ENCODE results near the gene RAD51B. TPM values are rescaled to one million over a fixed set of nuclear protein-coding genes. Genes with fewer than 3 reads are reported as not detected.
A peak's percentile ranks its signal among the peaks of the same experiment; 100 is the strongest.

Gene RAD51B
- total RNA-seq, 4 donors from 2014 or later, result 6.2 to 39.9 (median 12.9) TPM

- TF ChIP-seq CTCF (IDR thresholded peaks at IDR 0.05), result no peak
- TF ChIP-seq POLR2A (IDR thresholded peaks at IDR 0.05), result no peak
- intact Hi-C loops (cut with DNase I), result no loop called here
- DNase-seq, result no peak
- Histone ChIP-seq H3K9me3 (no peaks in the 10 kb centered on the region), H3K27me3 (no peaks in the 10 kb centered on the region), H3K4me1 (peaks cover 0 to 15% (median 7%) of the 10 kb centered on the region in 3 donors), H3K27ac (no peak overlapping the region), H3K36me3 (no peaks in the 10 kb centered on the region), H3K4me3 (no peak overlapping the region)
- WGBS, 2 donors, result 82 to 86% methylated on average over 4 to 5 of the region's 5 CpGs
These were observed 907.9 kb downstream of the RAD51B start for GRCh38 chr14:68727315-68728047.

- intact Hi-C loops (cut with DNase I), result no loop called here
- DNase-seq, result no peak
- peaks cover 0 to 26% (median 15%) of the 10 kb centered on the region in 3 donors for H3K4me1 ChIP-seq
- H3K36me3 ChIP-seq, result no peaks in the 10 kb centered on the region
- no peaks in the 10 kb centered on the region for H3K27me3 ChIP-seq
- H3K4me3 ChIP-seq, result no peak overlapping the region
- WGBS, 2 donors, result 88 to 90% methylated on average over 10 of the region's 10 CpGs
- TF ChIP-seq POLR2A (IDR thresholded peaks at IDR 0.05) (no peak), CTCF (IDR thresholded peaks at IDR 0.05) (no peak)
- H3K9me3 ChIP-seq, result no peaks in the 10 kb centered on the region
- H3K27ac ChIP-seq, result no peak overlapping the region
These were observed 908.9 kb downstream of the RAD51B start for GRCh38 chr14:68728342-68729106.

- WGBS, 2 donors, result 78 to 83% methylated on average over 6 of the region's 6 CpGs
- H3K27ac ChIP-seq, result peak overlapping the region in 3 of 4 donors; percentile 30 to 45 (median 34)
- intact Hi-C loops (cut with DNase I), result no loop called here
These were observed 910.0 kb downstream of the RAD51B start for GRCh38 chr14:68729556-68729955.

GRCh38 chr14:68730348-68730747, 910.8 kb downstream of the RAD51B start:
- Histone ChIP-seq H3K4me1 (peaks cover 0 to 44% (median 19%) of the 10 kb centered on the region in 3 donors), H3K27me3 (no peaks in the 10 kb centered on the region), H3K27ac (peak overlapping the region in 3 of 4 donors; percentile 30 to 45 (median 34)), H3K9me3 (no peaks in the 10 kb centered on the region), H3K36me3 (no peaks in the 10 kb centered on the region), H3K4me3 (no peak overlapping the region)
- DNase-seq, result no peak
- TF ChIP-seq POLR2A (IDR thresholded peaks at IDR 0.05) (no peak), CTCF (IDR thresholded peaks at IDR 0.05) (no peak)
- WGBS, 2 donors, result 51 to 73% methylated on average over 3 of the region's 3 CpGs
- intact Hi-C loops (cut with DNase I), result no loop called here

More at GRCh38 chr14:68729556-68729955, 910.0 kb downstream of the RAD51B start:
- Histone ChIP-seq H3K36me3 (no peaks in the 10 kb centered on the region), H3K4me3 (no peak overlapping the region), H3K4me1 (peaks cover 0 to 36% (median 19%) of the 10 kb centered on the region in 3 donors), H3K9me3 (no peaks in the 10 kb centered on the region), H3K27me3 (no peaks in the 10 kb centered on the region)
- no peak for TF ChIP-seq POLR2A (IDR thresholded peaks at IDR 0.05)
- no peak for TF ChIP-seq CTCF (IDR thresholded peaks at IDR 0.05)
- no peak for DNase-seq
